HG02840 (cell line): ENCODE measurements around the gene KIAA0930.

Experiments used
- ATAC-seq: cut with Tn5 transposase; IDR thresholded peaks from one replicate; pipeline ENCODE4 v1.9.1; 2021; ENCODE audit warnings: mild to moderate bottlenecking, moderate library complexity, moderate number of reproducible peaks; ENCODE audit not compliant: unreplicated experiment, low FRiP score

KIAA0930 gene

DNA sequence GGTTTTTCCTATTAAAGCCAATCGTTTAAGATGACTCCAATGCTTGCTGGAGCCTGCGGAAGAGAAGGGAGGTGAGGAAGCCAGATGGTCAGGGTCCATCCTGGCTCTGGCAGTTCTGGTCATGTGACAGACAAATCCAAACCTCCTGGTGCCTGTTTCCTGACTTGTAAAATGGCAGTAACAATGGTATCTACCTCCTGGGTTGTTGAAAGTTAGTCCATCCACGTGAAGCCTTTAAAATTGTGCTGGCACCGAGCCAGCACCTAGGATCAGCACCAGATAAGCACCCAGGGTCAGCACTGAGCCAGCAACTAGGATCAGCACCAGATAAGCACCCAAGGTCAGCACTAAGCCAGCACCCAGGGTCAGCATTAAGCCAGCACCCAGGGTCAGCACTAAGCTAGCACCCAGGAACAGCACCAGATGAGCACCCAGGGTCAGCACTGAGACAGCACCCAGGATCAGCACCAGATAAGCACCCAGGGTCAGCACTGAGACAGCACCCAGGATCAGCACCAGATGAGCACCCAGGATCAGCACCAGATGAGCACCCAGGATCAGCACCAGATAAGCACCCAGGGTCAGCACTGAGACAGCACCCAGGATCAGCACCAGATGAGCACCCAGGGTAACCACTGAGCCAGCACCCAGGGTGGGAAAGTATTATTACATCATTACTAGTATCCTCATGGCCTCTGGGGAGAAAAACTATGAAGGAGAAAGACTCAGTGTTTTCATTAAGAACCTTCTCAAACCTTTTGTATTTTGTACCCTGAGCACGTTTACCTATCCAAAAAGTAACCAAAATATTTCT lies 17.2 kb downstream of the KIAA0930 start:
- no peak for ATAC-seq

DNA sequence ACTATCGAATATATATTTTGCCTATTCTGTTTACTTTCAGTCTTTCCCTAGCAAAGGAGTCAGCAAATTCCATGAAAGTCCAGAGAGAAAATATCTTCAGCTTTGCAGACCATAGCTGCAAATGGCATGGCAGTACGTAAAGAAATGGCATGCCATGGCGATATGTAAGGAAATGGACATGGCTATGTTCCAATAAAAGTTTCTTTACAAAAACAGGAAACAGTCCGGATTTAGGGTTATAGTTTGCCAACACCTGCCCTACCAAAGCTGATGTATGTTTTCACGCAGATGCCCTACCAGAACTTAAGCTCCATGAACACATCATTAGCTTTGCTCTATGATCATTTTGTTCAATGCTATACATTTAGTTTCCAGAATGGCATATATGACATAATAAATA lies 19.5 kb downstream of the KIAA0930 start:
- ATAC-seq, result no peak

DNA sequence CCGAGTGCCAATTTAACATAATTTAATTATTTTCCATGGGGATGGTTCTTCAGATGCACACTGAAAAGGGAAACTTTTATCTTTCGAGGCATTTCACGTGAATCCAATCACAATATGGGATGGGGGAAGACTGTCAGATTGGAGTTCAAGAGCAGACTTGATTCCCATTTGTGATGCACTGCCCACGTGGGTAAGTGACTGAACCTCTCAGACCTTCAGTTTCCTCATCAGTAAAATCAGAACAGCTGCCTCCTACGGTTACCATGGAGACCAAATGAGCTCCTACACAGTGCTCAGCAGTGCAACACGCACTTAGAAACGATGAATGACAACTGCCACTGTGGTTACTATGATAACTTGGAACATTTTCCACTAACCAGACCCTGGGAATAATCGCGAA lies 21.7 kb downstream of the KIAA0930 start:
- no peak for ATAC-seq

DNA sequence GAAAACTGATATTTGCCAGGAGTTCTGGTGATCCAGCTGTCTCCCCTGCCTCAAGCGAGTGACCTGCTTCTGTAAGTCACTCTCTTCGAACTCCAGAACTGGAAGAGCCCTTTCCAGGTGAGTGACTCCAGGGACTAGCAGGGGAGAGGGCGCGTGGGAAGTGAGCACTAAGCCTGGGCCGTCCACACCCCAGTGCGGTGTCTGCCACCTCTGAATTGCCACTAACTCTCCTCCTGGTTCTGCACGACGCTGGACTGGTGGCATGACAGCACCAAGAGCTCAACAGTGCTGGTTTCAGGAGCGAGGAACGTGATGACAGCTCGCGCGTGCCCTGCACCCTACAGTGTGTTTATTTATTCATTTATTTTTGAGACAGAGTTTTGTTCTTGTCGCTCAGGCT lies 22.9 kb downstream of the KIAA0930 start:
- no peak for ATAC-seq

DNA sequence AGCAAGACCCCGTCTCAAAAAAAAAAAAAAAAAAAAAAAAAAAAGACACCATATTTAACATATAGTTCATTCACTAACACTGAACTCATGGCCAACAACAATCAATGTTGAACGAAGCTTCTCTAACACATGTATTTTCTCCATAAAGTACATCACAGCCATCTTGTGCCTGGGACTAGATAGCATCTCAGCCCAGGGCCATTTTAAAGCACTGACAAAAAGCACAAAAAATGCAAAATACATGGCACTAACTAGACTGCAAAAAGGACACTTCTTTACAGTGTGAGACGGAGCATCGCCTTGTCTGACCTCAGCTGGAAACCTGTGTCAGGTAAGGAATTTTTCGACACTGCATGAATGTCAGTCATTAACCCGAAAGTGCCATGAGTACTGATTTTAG lies 23.3 kb downstream of the KIAA0930 start:
- no peak for ATAC-seq

DNA sequence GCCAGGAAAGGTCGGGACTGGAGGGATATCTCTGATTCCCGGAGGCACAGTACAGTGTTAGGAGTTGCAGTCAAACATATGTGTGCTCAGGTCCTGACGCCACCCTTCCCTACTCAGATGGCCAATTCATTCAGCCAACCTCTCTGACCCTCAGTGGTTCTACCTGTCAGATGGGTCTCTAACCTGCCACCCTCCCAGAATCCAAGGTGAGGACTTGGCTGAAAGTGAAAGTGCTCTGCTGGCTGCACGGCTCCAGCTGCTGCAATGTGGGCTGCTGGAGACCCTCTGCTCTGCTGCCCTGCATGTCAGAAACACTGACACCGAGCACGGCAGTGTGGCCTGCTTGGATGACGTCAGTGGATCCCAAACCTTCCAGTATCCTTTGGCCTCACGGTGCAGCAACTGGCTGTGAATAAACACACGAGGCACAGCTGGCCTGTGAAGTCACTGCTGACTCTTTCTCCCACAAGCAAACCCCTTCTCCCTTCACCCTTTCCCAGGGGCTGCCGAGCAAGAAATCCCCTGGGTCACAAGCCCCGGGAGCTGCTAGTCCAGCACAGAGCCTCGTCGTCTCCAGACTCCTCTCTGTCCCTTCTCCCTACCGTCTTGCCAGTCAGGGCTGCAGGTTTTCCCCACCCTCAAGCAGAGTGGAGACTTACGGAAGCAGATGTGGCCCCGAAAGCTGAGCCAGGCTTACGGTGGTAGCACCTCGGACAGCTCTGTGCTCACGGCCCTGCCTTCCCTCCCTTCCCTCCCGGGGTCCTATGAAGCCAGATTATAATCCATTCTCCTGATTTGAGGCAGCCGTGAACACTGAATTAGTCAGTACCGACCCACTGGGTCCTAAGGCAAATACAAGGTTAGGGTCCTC lies 24.3 kb downstream of the KIAA0930 start:
- no peak for ATAC-seq

DNA sequence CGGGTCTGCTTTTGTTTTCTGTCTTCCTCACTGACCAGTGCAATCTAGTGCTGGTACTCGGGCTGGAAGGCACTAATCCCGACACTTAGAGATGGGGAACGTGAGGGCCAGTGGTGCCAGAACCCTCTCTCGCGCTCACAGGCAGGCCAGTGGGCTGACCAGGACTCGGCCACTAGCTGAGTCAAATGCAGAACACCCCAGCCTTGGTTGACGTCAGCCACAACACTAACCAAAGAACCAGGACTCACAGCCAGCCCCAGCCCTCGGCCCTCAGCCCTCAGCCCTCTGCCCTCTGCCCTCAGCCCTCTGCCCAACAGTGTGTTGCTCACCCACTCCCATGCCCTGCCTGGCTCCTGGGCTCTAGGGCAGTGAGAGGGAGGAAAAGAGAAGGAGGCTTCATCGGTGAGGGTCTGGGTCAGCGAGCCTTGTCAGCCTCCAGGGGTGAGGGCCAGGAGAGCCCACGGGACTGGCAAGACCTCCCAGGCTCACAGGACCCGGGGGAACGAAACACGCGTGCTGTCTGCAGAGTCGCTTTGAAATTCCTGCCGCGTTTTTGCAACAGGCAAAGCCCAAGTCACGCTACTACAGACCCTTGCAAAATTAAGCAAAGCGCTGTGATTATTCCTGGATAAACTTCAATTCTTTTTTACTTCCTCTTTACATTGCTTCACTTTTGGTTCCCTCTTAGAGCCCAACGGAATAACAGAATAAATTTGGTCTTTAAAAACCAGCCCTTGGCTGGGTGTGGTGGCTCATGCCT lies 27.5 kb downstream of the KIAA0930 start:
- no peak for ATAC-seq

DNA sequence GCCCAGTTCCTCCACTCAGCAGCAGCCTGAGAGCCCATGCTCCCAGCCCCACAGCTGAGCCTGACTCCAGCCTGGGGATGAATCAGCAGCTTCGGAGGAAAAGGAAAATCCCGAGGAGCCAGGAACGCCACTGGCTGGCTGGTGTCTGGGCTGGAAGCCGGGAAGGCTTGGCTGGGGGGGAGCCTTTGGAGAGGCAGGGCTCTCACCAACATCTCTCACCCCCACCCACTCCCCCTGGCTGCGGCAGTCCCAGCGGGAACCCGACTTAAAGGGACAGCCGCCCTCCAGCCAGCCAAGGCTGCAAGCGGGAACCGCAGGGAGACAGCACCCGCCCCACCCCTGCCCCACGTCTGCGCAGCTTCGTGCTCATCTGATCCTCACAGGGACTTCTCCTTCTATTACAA lies 28.4 kb downstream of the KIAA0930 start:
- no peak for ATAC-seq

DNA sequence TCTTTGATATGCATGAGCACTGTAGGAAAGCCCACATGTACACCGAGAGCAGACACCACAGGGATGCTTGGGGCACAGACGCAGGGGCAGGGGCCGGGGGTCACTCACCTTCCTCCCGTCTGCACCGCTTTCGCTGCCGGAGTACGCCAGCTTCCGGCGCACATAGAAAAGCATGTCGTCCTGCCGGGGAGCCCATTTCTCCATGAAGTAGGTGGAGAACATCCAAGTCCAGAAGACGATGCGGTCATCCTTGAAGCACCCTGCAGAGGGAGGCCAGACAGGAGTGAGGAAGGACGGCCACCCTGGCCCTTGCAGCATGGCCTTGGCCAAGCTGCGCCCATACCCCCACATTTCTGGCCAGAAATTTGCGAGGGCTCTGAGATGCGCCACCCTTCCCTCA lies 28.8 kb downstream of the KIAA0930 start:
- ATAC-seq, result no peak

DNA sequence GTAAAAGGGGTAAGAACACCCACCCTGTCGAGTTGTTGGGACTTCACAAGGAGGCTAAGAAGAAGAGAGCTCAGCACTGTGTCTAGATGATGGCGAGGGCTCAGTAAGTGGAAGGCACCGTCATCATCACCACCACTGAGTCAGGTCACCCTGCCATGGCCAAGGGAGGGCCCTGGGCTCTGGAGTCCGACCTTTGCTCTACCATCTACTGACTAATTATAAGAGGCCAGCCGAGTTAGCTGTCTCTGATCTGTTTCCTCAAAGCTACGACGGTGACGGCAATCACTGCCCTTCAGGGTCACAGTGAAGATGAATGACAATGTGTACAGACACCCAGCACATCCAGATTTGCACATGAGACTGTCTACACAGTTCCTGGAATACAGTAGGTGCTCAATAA lies 29.3 kb downstream of the KIAA0930 start:
- no peak for ATAC-seq

DNA sequence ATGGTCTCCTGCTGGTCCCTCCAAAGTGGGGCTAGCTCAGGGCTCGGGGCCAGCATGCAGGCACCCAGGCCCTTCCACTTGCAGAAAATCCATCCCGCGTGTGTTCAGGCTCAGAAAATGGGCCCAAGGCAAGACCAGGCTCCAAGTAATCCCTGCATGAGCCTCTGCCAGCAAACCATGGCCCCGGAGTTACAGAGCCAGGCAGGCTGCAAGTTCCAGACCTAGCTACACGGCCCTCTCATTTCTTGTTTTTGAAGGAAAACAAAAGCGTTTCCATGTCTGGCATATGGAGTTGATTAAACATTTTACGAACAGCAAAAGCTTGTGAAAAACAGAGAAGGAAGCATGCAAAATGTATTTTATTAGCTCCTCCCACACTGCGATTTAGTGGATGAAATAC lies 29.7 kb downstream of the KIAA0930 start:
- no peak for ATAC-seq

DNA sequence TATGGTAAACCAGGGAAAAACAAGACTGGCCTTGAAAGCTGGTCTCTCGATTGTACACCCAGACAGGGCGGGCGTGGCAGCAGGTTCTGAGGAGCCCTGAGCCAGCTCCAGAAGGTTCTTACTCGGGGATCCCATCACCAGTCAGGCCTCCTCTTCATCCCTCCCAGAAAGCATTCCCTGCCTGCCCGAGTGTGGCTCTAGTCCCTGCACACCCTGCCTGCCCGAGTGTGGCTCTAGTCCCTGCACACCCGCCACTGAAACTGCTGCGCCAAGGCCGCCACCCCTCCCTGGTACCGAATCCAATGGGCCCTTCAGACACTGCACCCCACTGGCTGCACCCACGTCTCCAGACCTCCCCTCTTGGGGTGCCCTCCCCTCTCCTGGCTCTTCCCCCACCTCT lies 30.1 kb downstream of the KIAA0930 start:
- ATAC-seq, result no peak

DNA sequence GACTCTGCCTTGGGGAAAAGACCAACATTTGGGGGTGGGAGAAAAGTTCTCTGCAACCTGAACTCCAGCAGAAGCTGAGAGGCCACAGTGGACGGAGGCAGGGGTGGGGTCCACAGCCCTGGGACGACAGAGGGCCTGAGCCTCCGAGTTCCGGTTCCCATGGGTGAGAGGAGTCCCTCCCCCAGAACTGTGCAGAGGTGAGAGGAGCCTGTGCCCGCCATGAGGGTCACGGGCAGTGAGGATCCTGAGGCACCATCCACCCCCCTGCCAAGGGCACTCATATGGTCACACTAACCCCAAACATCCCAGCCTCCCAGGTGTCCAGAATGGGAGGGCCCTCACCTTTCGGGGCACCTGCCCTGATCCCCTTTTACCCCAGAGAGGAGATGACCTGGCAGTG lies 30.5 kb downstream of the KIAA0930 start:
- ATAC-seq, result no peak

DNA sequence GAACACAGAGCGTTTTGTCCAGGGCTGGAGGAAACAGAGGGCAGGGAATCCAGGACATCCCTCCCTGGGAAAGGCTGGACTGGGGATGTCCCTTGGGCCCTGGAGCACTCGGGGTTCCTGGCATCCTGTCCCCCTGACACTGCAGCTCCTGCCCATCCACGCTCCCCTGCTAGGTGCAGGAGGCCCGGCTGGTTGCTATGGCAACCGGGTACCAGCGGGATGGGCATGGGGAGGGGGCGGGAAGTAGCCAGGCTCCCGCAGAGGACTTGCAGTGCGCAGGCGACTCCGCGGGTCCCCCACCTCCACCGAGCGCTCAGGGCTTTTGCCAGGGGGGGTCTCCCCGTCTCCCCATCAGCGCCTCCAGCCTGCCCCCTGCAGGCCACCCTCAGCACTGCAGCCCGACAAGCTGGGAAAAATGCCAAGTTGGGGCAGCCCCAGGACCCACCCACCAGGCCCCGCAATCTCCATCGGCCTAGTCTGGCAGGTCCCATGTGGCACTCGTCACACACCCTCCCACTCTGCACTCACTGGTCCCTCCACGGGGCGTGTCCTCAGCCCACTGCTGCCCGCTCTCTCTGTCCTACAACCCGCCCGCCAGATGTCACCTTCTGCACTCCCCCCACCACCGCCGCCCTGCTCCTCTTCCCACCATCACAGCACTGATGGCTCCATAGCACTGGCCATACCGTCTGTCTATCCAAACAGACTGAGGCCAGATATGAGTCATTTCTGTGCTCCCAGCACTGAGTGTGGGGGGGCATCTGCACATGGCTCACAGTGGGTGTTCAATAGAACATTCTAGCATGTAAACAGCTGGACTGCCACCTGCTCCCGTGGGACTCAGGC lies 31.5 kb downstream of the KIAA0930 start:
- ATAC-seq, result no peak

DNA sequence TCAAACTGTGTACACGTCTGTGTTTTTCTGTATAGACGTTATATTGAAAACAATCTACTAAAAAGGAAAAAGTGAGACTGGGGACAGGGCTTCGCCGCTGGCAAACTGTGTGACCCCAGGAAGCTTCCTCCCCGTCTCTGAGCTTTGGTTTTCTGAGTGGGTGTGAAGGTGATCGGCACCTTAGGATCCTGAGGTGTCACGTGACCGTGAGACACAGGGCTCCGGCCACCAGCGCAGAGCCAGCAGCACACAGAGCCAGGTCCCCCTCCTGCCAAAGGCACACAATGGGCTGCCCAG lies 32.0 kb downstream of the KIAA0930 start:
- ATAC-seq, result no peak

DNA sequence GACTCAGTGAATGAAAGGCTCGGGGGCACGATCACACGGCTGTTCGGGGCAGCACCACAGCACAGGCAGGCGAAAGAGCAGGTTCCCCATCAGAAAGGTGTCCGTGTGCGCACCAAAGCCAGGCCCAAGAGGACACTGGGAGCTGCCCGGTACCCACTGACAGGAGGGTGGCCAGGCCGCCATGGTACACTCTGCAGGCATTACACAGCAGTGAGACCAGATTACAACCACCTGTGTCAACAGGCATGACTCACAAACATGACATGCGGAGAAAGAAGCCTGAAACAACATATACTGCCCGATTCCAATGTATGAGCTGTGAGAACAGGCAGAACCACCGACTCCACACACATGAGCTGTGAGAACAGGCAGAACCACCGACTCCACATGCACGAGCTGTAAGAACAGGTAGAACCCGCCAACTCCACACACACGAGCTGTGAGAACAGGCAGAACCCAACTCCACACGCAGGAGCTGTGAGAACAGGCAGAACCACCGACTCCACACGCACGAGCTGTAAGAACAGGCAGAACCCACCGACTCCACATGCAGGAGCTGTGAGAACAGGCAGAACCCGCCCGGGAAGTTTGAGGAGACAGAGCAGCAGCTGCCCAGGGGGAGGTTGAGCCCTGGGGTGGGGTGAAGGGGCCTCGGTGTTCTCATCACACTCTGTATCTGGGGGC lies 32.6 kb downstream of the KIAA0930 start:
- no peak for ATAC-seq

DNA sequence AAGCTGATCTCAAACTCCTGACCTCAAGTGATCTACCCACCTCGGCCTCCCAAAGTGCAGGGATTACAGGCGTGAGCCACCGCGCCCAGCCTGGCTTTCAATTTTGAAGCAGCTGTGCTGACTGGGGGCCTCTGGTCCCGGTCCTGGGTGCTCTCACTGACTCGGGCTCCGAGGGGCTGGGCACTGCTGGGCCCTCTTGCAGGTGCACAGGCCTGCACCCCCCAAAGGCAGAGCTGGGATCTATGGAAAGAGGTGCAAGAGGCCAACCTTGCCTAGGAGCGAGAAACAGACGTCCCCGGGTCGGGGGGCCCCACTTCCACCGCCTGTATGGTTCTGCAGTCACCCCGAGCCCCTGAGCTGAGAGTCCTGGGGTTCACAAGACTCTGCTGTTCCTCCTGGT lies 33.2 kb downstream of the KIAA0930 start:
- no peak for ATAC-seq

DNA sequence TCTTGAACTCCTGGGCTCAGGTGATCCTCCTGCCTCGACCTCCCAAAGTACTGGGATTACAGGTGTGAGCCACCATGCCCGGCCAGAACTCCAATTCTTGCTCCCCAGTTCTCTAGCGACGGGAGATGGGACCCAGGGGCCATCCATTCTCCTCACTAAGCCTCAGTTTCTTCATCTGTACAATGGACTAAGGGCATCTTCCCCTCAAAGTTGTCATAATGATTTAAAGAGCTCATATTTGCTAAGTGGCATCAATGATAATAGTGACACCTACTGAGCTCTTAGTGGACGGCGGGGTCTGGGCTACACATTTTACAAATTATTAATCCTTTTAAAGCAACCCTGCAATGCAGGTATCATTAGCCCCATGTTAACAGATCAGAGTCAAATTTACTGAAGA lies 34.5 kb downstream of the KIAA0930 start:
- ATAC-seq, result no peak

DNA sequence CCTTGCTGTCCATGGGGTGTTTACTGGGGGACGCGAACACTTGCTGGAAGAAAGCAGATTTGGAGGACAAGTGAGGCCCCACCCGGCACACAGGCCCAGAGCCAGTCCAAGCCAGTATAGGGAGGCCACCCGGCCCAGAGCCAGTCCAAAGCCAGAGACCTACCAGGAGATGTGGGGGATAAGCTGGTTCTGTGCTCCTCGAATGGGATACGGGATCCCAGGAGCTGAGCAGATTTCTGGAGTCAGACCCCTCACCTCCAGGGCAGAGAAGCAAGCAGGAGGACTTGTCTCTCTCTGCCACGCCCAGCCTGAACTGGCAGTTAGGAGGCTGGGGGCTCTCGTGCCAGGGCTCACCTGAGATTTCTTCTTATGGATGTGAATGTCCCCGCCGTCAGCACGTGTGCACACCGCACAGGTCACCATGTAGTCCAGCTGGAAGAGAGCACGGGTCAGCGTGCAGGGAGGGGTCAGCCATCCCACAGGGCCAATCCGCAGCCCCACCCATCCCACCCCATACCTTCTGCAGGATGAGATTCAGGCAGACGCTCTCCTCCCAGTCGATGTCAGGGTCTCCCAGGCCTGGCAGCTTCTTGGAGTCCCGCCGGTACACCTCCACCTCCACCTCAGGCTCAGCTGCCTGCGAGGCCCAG lies 35.3 kb downstream of the KIAA0930 start:
- ATAC-seq, result no peak
